EL (cell line): ENCODE measurements around the gene GSTO2.

Source experiments
- DNase-seq: peaks from one replicate; pipeline ENCODE4 v3.0.0-alpha.2; 2016

The GSTO2 gene

DNA sequence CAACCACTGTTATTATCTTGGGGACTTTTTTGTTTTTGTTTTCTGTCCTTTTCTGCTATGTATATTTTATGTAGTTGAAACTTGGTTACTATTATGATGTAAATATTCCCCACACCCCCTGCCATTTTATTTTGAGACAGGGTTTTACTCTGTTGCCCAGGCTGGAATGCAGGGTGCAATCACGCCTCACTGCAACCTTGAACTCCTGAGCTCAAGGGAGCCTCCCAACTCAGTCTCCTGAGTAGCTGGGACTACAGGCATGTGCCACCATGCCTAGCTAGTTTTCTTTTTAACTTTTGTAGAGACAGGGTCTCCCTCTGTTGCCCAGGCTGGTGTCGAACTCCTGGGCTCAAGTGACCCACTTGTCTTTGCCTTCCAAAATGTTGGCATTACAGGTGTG lies 18.0 kb downstream of the GSTO2 start:
- no peak for DNase-seq

DNA sequence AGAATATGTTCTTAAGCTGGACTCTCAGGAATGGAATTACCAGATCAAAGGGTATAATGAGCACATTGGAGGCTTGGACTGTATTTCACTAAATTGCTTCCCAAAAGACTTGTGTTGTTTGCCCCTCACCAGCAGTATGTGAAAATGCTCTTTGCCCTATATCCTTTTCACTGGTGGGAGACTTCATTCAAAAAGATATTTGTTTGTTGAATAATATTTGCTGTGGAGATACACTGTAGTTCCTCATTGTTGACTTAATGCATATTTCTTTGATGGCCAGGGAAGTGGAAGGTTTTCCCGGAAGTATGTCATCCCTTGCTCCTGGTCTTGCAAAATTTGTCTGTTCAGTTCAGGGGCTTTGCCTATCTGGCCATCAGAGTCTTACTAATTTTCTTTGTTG lies 19.4 kb downstream of the GSTO2 start:
- peak; percentile 47 for DNase-seq

DNA sequence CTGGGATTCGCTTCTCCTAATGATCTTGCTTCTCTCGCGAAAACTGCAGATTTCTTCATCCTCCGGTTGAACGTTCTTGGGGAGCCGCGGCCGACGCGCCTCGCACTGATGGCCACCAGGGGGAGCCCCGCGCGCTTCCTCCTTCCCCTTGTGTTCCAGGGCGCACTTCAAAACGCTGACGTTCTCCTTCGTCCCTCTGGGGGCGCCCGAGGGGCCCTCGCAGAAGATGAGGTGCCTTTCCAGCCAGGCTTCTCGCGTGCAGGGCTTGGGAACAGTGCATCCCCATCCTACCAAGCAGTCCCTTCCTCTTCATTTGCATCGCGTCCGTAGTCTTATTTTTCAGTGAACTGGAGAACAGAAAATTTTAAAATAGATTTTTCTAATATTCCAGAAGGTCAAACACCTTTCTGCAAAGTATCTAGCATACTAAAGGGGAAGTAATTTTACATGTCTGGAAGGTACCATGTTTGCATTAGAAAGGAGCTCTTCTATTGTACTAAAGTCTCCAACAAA lies 22.5 kb downstream of the GSTO2 start:
- peak; percentile 86 for DNase-seq

DNA sequence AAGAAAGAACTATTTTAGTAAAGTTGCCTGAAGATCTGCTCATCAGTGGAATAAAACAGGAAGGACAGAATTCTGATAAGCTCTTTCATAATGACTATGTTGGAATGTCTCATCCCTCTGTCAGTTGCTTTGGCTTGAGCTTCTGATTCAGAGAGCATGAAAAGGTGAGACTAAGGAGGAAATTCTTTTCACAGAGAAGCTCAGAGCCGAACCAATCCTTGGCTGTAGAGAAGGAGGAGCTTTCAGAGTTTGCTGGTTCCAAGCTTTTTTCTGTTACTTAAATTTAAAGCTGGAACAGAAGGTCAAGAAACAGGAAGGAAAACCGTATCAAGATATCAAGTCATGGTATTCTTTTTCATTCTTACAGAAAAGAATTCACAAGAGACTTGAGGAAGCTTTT lies 24.0 kb downstream of the GSTO2 start:
- peak; percentile 66 for DNase-seq

DNA sequence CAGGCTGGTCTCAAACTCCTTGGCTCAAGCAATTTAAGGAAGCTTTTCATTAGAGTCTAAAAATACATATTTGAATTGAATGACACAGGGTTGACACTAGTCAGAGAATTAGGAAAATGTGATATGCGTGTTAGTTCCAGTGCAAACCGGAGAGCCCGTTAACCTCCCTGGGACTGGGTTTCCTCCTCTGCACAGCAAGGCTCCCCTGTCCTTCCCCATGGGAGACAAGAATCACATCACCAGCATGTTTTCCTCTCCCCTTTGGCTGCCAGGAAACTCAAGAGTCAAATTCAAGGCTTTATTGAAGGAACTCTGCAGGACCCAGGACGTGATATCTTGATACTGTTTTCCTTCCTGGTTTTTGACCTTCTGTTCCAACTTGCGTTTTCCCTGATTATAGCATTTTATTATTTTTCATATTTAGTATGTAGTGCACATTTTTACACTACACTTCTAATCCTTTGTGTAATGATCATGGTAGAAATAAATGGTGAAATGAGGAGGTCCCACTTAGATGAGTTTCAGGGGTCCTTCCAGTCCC lies 24.9 kb downstream of the GSTO2 start:
- no peak for DNase-seq

DNA sequence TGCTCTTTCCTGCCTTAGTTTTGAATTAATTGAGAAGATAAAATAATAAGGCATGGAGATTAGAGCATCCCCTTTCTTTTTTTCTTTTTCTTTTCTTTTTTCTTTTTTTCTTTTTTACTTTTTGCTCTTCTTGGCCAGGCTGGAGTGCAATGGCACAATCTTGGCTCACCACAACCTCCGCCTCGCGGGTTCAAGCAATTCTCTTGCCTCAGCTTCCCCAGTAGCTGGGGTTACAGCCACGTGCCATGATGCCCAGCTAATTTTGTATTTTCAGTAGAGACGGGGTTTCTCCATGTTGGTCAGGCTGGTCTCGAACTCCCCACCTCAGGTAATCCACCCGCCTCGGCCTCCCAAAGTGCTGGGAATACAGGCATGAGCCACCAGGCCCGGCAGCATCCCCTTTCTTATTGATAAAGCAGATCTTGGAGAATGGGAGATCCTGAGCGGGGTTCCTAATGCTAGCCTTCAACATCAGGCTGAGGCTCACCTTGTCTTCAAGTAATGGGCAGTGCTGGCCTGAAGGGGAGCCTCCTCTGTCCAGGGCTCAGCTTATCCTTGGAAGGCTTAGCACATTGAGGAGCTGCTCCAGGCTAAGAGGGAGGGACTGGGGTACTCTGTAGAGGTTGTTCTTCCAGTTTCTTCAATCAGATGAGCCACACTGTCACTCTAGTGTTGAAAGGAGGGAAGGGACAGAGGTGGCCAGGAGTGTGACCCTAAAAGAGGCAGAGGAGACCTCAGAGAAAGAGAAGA lies 27.9 kb downstream of the GSTO2 start:
- no peak for DNase-seq

DNA sequence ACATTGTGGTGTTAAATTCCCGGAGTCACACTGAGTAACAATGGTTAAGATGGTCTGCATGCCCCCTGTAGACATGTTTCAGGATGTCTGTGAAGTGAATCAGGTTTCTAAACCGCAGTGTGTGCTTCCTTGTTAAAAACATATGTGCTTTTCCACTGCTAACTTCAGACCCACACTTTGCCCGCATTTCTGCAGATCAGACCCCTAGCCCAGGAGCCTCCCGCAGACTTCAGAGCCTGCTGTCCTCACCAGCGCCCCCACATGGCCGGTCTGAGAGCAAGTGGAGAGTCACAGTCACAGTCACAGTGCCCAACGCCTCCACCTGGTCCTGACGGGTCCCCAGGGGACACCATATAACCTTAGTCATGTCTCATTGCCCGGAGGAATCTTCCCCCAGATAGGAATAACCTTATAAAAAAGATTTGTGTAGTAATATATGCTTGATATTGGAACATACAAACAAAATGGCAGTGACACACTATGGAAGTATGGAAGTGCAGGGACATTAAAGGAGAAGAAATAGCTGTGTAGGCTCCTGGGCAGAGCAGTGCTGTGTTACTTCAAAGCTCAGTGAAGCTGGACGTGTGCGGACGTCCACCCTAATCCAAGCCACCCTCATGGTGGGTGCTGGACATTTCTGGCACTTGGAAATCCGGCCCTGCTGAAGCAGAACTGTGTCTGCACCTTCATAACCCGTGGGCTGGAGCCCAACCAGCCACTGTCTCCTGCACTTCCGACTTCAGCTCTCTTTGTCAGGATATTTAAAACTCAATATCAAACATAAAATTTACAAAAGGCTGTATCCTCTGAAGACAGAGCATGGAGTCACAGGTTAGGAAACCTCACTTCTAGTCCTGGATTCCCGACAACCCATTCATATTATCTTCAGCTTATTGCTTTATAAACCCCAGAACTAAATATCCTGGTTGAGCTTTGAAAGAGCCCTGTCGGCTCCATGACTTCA lies 29.0 kb downstream of the GSTO2 start:
- peak; percentile 82 for DNase-seq

DNA sequence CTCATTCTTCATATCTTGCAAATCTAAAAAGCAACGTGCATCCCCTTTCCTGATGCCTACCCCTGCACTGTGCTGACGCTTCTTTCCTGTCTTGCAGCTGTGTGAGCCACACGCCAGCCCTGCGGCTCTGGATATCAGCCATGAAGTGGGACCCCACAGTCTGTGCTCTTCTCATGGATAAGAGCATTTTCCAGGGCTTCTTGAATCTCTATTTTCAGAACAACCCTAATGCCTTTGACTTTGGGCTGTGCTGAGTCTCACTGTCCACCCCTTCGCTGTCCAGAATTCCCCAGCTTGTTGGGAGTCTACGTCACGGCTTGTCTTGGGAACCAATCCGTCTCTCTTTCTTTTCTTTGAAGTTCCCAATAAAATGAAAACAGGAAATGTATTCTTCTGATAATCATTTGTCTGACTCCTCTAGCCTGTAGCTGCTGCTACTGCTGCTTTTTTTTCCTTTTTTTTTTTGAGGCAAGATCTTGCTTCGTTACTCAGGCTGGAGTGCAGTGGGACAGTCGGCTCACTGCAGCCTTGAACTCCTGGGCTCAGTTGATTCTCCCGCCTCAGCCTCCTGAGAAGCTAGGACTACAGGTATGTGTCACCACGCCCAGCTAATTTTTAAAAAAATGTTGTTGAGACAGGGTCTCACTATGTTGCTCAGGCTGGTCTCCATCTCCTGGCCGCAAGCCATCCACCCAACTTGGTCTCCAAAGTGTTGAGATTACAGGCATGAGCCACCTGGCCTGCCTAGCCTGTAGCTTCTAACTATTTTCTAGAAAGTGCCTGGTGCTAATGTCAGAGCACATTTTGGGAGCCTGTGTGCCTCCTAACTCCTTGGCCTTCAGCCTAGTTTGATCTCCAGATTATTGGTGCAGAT lies 30.3 kb downstream of the GSTO2 start:
- DNase-seq: peak; percentile 64

DNA sequence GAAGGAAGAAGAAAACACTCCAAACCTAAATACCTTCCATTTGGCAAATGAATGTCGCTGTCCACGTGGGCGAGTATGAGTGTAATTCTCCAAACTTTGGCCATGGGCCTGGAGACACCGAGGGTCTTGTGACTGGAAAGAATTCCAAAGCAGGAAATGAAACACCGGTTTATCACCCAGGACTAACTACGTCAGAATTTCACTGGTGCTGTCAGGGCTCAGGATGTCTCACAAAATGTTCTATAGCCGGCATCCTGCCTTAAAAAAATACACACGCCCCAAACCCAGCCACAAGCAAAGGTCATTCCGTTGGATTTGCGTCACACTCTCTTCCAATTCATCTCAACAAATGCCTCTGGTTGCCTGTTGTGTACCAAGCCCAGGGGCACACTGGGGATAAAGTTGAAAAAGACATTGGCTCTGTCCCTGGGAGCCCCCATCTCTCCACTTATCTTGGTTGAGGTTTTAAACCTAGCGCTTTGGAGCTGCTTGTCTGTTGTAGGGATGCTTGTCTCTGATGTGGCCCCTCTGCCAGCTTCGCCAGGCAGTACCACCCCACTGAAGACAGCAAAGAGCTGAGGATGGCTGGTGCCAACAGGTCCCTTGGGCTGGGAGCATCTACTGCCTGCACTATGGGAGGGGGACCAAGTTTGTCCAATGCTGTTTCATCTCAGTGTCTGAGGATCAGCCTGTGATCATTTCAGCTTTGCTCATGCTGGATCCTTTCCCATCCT lies 31.2 kb downstream of the GSTO2 start:
- DNase-seq: peak; percentile 95

DNA sequence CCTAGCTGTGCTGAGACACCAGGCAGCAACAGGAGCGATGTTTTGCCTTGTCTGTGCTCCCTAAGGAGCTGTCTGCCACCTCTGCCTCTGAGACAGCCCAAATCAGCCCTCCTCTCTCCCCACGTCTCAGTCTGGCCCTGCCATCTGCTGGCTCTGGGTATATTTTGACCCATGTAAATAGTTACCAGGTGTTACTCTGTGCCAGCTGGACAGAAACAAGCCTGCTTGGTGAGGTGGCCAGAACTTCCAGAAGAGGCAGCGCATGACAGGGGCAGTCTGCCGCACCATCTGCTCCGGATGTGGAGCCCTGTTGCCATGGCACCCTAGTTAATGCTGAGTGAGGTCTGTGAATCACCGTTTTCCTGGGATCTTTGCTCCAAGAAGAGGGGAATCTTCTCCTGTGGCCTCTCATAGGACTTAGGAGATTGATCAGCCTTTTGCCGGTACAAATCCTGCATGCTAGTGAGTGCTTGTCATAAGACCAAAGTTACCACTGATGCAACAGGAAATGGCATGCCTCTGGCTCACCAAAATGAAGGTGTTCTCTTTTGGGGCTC lies 31.8 kb downstream of the GSTO2 start:
- DNase-seq: peak; percentile 97

DNA sequence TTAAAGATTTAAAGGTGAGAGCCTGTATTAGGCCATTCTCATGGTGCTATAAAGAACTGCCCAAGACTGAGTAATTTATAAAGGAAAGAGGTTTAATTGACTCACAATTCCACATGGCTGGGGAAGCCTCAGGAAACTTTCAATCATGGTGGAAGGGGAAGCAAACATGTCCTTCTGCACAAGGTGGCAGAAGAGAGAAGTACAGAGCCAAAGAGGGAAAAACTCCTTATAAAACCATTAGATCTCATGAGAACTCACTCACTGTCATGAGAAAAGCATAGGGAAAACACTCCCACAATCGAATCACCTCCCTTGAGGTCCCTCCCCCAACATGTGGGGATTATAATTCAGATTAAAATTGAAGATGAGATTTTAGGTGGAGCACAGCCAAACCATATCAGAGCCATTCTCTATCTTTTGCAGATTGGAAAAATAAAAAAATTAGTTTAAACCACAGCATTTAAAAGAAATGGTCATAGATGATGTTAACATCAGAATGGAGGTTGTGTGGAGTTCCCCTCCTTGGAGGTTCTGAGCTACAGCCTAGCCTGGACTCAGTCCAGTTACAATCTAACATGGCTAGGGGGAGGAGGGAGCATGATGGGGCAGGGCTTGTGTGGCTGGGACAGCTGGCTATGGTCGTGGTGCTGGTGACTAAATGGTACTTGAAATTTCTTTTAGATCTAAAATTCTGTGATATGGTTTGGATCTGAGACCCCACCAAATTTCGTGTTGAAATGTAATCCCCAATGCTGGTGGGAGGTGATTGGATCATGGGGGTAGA lies 33.1 kb downstream of the GSTO2 start:
- no peak for DNase-seq

DNA sequence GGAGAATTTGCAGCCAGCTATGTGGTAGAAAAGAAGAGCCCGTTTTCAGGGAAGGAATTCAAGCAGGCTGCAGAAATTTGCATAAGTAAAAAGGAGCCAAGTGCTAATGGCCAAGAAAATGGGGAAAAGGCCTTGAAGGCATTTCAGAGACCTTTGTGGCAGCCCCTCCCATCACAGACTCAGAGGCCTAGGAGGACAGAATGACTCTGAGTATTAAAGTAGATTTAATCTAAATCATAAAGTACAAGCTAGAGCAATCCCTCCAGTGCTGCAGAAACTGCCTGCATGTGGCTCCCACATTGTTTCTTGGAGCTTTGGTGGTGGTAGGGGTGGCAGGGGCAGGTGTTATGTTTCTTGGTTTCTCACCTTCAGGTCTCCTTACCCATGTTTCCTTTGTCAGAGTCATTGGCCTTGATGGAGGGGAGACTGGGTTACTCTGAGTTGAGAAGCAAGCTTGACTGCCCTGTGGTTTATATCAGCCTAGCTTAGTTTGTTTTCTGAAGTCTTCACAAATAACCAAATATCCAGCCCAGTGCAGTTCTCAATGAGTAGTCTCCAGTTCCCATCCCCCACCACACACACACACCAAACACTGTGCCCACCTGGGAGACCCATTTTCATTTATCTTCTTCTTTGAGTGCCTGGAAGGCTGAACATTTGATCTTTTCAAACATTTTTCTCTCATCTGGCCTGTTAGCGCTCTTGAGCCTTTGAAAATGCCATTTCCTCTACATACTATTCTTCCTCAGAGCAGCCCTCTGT lies 34.8 kb downstream of the GSTO2 start:
- DNase-seq: no peak

DNA sequence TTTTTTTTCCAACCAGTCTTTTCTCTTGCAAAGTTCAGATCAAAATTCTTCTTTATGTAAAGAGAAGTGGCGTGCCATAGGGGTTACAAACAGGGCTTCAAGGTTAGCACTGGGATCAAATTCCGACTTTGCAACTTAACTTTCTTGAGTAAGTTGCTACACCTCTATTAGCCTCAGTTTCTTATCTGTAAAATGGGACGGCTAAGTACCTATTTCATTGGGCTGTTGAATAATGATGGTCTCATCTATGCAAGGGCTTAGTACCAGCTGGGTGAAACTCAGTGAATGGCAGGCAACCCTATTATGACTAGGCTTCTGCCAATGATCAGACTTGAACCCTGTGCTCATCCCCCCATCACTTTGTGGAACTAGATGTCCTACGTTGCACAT lies 35.4 kb downstream of the GSTO2 start:
- DNase-seq: no peak

DNA sequence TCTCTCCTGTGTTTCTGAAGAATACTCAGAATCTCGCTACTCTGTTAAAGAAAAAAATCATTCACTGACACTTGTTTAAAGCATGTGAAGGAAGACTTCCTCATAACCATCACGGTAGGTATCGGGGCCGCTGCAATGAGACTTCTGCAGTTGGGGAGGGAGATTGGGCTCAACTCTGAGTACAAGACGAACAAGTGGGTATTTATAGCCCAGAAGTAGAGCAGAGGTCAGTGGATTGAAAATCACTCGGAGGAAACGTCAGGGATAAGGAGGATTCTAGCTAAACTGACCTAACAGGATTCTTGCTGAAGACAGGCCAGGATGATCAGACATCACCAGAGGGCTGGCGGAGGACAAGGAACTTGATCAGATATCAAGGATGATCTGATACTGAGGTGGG lies 35.9 kb downstream of the GSTO2 start:
- no peak for DNase-seq

DNA sequence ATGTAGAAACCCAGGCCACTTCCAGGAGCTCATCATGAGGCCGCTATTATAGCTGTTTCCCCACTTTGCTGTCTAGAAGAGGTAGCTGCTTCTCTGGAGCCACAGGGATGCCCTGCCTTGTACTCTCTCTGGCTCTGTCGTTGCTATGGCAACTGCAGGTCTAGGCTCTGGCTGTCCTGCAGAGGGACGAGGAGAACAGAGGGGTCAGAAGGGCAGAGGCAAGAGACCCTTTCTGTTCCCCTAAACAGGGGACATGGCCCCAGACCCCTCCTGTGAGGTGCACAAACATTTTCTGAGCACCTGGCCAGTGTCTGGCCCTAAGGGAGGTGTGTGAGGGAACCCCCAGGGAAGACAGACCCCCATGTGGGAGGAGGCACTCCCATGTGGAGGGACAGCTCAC lies 37.9 kb downstream of the GSTO2 start:
- no peak for DNase-seq

DNA sequence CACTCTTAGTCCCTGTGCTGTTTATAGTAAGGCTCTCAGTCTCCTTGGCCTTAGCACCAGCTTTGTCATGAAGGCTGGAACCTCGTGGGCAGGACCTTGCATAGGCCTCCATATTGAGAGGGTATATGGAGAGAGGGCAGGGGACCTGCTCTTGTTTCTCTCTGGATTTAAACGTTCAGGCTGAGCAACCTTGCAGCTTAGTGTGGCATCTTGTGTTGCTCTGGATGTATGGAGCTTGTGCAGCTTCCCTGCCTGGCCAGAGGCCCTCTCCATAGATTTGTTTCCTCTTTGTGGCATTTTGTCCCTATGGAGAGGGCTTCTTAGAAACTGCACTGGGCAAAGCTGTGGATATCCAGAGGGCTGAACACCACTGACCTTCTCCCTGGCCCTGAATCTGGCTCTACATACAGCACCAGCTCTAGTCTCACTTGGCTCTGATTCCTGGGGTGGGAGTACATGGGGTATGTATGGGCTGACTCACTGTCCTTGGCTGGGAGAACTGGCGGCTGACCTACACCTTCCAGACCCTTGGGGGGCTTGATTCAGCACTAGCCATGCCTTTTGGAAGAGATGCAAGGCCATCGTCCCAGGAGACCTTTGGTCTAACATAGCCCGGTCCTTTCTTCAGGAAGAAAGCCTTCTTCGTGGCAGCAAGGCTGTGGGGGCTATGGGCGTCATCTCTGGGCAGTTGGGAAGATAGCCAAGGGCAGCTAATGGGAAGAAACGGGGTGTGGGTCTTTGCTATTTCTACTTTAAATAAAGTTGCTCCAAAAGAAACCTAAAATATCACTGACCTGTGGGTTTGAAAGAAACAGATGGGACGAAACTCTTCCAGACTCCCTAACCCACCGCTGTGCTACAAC lies 38.8 kb downstream of the GSTO2 start:
- no peak for DNase-seq

DNA sequence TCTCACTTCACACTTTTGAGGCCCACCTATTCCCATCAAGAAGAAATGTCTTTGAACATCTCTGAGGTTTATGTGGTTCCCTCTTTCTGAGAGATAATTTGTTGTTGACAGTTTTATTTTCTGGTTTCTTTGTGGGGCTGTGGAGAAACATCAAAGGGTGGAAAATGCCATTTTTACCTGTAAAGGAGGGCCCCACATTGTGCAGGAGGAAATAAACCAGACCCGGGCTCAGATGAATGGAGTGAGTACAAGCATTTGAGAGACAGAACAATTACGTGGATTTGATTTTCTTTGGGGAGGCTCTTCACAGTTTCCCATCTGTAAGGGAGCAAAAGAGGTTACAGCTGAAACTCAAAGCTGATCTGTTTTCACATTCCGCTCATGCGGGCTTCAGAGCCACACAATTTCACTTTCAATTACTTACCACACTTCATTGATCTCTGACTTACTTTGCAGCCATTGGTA lies 39.5 kb downstream of the GSTO2 start:
- DNase-seq: no peak
